ENCODE measurements around the gene TRAF3.
"Not testable (repeated sequence)": the region's sequence is repeated elsewhere in the genome, so short reads cannot be mapped to it uniquely, and the experiment has no call there.

Gene TRAF3

GRCh38 chr14:102868956-102869547, 91.8 kb downstream of the TRAF3 start:
- DNase-seq, result no peak

- DNase-seq, result no peak
Observed at GRCh38 chr14:102870246-102870645, 93.0 kb downstream of the TRAF3 start.

- no peak for DNase-seq
Observed at GRCh38 chr14:102870994-102871831, 94.0 kb downstream of the TRAF3 start.

GRCh38 chr14:102872020-102872419, 94.8 kb downstream of the TRAF3 start:
- no peak for DNase-seq

GRCh38 chr14:102873131-102873530, 95.9 kb downstream of the TRAF3 start:
- no peak for DNase-seq

- no peak for DNase-seq
Observed at GRCh38 chr14:102873546-102874061, 96.4 kb downstream of the TRAF3 start.

GRCh38 chr14:102875652-102876051, 98.4 kb downstream of the TRAF3 start:
- no peak for DNase-seq

GRCh38 chr14:102877511-102877910, 100.3 kb downstream of the TRAF3 start:
- not testable (repeated sequence) for DNase-seq

GRCh38 chr14:102878174-102878969, 101.1 kb downstream of the TRAF3 start:
- no peak for DNase-seq

- no peak for DNase-seq
Observed at GRCh38 chr14:102878970-102879460, 101.8 kb downstream of the TRAF3 start.

- DNase-seq, result no peak
Observed at GRCh38 chr14:102882226-102882906, 105.1 kb downstream of the TRAF3 start.

- DNase-seq, result no peak
Observed at GRCh38 chr14:102883089-102883541, 105.9 kb downstream of the TRAF3 start.

GRCh38 chr14:102883554-102883953, 106.3 kb downstream of the TRAF3 start:
- DNase-seq, result no peak

GRCh38 chr14:102885737-102886447, 108.6 kb downstream of the TRAF3 start:
- DNase-seq, result no peak

- DNase-seq, result no peak
Observed at GRCh38 chr14:102888748-102889147, 111.5 kb downstream of the TRAF3 start.

GRCh38 chr14:102889615-102890014, 112.4 kb downstream of the TRAF3 start:
- no peak for DNase-seq

GRCh38 chr14:102891111-102891510, 113.9 kb downstream of the TRAF3 start:
- no peak for DNase-seq

GRCh38 chr14:102891556-102891955, 114.3 kb downstream of the TRAF3 start:
- DNase-seq, result no peak

- DNase-seq, result no peak
Observed at GRCh38 chr14:102892651-102893050, 115.4 kb downstream of the TRAF3 start.

GRCh38 chr14:102893452-102893851, 116.2 kb downstream of the TRAF3 start:
- DNase-seq, result no peak

- DNase-seq, result not testable (repeated sequence)
Observed at GRCh38 chr14:102896735-102897134, 119.5 kb downstream of the TRAF3 start.

Measured in stimulated activated naive CD4-positive, alpha-beta T cell treated with Interleukin-2 at 50 U/mL for 16 hours (primary cell).